ENCODE measurements around the gene TSPAN33. TPM values are rescaled to one million over a fixed set of nuclear protein-coding genes. Genes with fewer than 3 reads are reported as not detected.
"Not testable (repeated sequence)": the region's sequence is repeated elsewhere in the genome, so short reads cannot be mapped to it uniquely, and the experiment has no call there.

The TSPAN33 gene
- polyA plus RNA-seq, 1 of the 3 experiments (the other 2 are of a cell fraction): 6.9 TPM

GRCh38 chr7:129170441-129171021 is 26.0 kb downstream of the TSPAN33 start:
- H3K36me3 ChIP-seq (replicated peaks in 1 of 2; ENCODE audit: control insufficient read depth in 1 of 2, insufficient read depth in 2 of 2, low read length in 1 of 2): no peaks in the 10 kb centered on the region
- H3F3A ChIP-seq (replicated peaks; ENCODE audit: insufficient read depth): no peaks in the 10 kb centered on the region
- WGBS (ENCODE audit: low lambda C conversion rate): 92% methylated on average over 11 of the region's 11 CpGs
- no peaks in the 10 kb centered on the region for H3K9me3 ChIP-seq
- no peaks in the 10 kb centered on the region for H3K27me3 ChIP-seq (ENCODE audit: insufficient read depth)
- no peak for TF ChIP-seq USF1 (IDR thresholded peaks at IDR 0.05; ENCODE audit: borderline replicate concordance, low read depth)
- no peak for TF ChIP-seq FOSL2 (IDR thresholded peaks at IDR 0.05; ENCODE audit: borderline replicate concordance, low read depth)
- TF ChIP-seq RCOR1 (IDR thresholded peaks at IDR 0.05; ENCODE audit: low read length): no peak
- no peak for TF ChIP-seq ZBTB33 (IDR thresholded peaks at IDR 0.05; ENCODE audit: borderline replicate concordance, low read depth)
- no peak for TF ChIP-seq FOXM1 (IDR thresholded peaks at IDR 0.05; ENCODE audit: low read depth)
- no peak for TF ChIP-seq RXRA (IDR thresholded peaks at IDR 0.05; ENCODE audit: borderline replicate concordance, low read depth)
- TF ChIP-seq ELF1 (IDR thresholded peaks at IDR 0.05): no peak
- no peak for TF ChIP-seq FOXJ3 (CRISPR knock-in tag; IDR thresholded peaks at IDR 0.05)
- no peak for TF ChIP-seq EZH2phosphoT487 (IDR thresholded peaks at IDR 0.05; ENCODE audit: borderline replicate concordance, low read depth)
- H3K27ac ChIP-seq (ENCODE audit: low read depth in 2 of 2, low read length in 1 of 2): no peak overlapping the region
- H3K4me3 ChIP-seq (ENCODE audit: low read depth in 2 of 2, low read length in 1 of 2): no peak overlapping the region
- DNase-seq: no peak
- no peaks in the 10 kb centered on the region for H3K4me1 ChIP-seq (ENCODE audit: control insufficient read depth in 1 of 2, insufficient read depth in 2 of 2, low read depth in 1 of 2, low read length in 1 of 2)
- H3K79me2 ChIP-seq (ENCODE audit: insufficient read depth): no peaks in the 10 kb centered on the region
- no peaks in the 10 kb centered on the region for H4K20me1 ChIP-seq (ENCODE audit: insufficient read depth)
- no peaks in the 10 kb centered on the region for H3K9me2 ChIP-seq
- H3K4me2 ChIP-seq: no peak overlapping the region
- no peak overlapping the region for H2AFZ ChIP-seq (ENCODE audit: low read depth)
- POLR2A ChIA-PET: no interaction called here
- CTCF ChIA-PET: interaction anchor here (0.8 to 15.6 kb wide), 4 partner anchors 39 to 128 kb away, joined by 3 to 385 read pairs (median 8); no protein-coding TSS in a partner anchor
- H3K9ac ChIP-seq: no peak overlapping the region

GRCh38 chr7:129173861-129174260 is 29.4 kb downstream of the TSPAN33 start:
- H3K4me2 ChIP-seq; H3K9ac ChIP-seq; POLR2A ChIA-PET; H3K4me3 ChIP-seq (ENCODE audit: low read depth in 2 of 2, low read length in 1 of 2); H4K20me1 ChIP-seq (ENCODE audit: insufficient read depth); DNase-seq; H3K27ac ChIP-seq (ENCODE audit: low read depth in 2 of 2, low read length in 1 of 2); H3K36me3 ChIP-seq (replicated peaks in 1 of 2; ENCODE audit: control insufficient read depth in 1 of 2, insufficient read depth in 2 of 2, low read length in 1 of 2); H2AFZ ChIP-seq (ENCODE audit: low read depth); H3K4me1 ChIP-seq (ENCODE audit: control insufficient read depth in 1 of 2, insufficient read depth in 2 of 2, low read depth in 1 of 2, low read length in 1 of 2); H3K27me3 ChIP-seq (ENCODE audit: insufficient read depth); H3F3A ChIP-seq (replicated peaks; ENCODE audit: insufficient read depth); H3K79me2 ChIP-seq (ENCODE audit: insufficient read depth); H3K9me2 ChIP-seq; H3K9me3 ChIP-seq: not testable (repeated sequence)
- CTCF ChIA-PET: interaction anchor here (3.0 kb wide), 1 partner anchor 10 kb away, joined by 28 read pairs; no protein-coding TSS in a partner anchor
- WGBS (ENCODE audit: low lambda C conversion rate): 82% methylated on average over 7 of the region's 7 CpGs
